ENCODE results near the gene MAP4K3. TPM values are rescaled to one million over a fixed set of nuclear protein-coding genes. Genes with fewer than 3 reads are reported as not detected.

MAP4K3 gene
- total RNA-seq, 2 experiments from 2014 or later = 10.9 to 13.1 TPM

DNA sequence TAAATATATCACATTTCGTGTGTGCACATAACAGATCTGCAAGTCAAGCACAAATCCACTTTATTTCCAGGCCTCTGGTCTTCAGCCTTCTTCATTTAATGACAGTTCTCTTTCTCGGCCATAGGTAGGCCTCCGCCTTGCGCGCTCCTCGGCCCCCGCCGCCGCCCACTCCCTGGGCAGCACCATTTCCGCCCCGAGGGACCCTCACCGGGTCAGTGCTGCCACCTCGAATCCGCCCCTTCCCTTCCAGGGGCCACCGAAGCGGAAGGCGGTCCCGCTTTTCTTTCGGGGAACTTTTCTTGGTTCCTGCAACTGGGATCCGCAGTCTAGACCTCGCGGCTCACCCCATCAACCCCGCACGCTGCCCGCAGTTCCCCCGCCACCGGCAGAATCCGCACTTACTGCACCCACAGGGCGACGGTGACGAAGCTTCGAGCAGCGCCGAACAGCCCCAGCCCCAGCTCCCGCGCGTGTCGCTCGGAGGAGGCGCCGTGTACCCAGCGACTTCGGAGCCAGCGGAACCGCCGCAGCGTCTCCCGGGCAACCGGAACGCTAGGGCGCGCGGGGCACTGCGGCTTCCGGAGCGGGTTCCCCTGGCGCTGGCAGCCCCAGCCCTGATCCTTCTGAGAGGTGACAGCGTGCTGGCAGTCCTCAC lies 193.5 kb downstream of the MAP4K3 start, which contains the start of gene CDKL4:
Gene CDKL4 (minus strand): TSS at position 502 of the 655 bp plus-strand sequence.
- peaks cover 16% of the 10 kb centered on the region for H3K4me1 Mint-ChIP-seq
- DNase-seq = peak; percentile 48
- H3K27ac Mint-ChIP-seq = peak within 1 kb of the TSS; percentile 71
- CTCF ChIA-PET = interaction anchor here (3.3 kb wide), 1 partner anchor 14 kb away, joined by 8 read pairs; no protein-coding TSS in a partner anchor
- peak; percentile 65 for ATAC-seq
- peaks cover 2% of the 10 kb centered on the region for H3K27me3 Mint-ChIP-seq
- H3K9me3 Mint-ChIP-seq (ENCODE audit: low read depth) = peaks cover 2% of the 10 kb centered on the region
- peaks cover 7% of the 10 kb centered on the region for H3K36me3 Mint-ChIP-seq
- peak within 1 kb of the TSS; percentile 76 for H3K4me3 Mint-ChIP-seq

DNA sequence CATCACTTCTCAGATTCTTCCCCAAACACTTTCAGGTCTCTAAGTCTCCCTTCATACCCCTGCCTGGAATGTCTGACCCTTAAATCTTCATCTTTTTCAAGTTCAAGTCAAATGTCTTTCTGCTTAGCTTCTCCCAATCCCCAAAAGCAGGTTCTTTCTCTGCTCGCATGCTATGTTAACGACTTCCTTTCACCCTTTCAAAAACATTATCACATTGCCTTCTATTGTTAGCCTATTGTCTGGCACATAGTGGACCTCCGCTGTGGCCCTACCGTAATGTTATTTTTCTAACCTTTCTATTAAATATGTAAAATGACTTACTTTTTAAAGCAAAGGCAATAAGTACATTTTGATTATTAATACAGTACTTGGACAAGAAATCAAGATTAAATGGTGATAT lies 195.5 kb downstream of the MAP4K3 start:
- H3K4me1 Mint-ChIP-seq = peaks cover 16% of the 10 kb centered on the region
- no peak overlapping the region for H3K4me3 Mint-ChIP-seq
- no peak overlapping the region for H3K27ac Mint-ChIP-seq
- H3K27me3 Mint-ChIP-seq = peaks cover 2% of the 10 kb centered on the region
- ATAC-seq = no peak
- CTCF ChIA-PET = interaction anchor here (0.6 to 3.3 kb wide), 2 partner anchors 12 to 136 kb away, joined by 3 to 8 read pairs; no protein-coding TSS in a partner anchor
- peaks cover 11% of the 10 kb centered on the region for H3K36me3 Mint-ChIP-seq
- no peak for DNase-seq
- peaks cover 5% of the 10 kb centered on the region for H3K9me3 Mint-ChIP-seq (ENCODE audit: low read depth)

GRCh38 chr2:39240758-39241157 lies 196.3 kb downstream of the MAP4K3 start:
- DNase-seq (no peak), ATAC-seq (no peak)
- H3K4me1 Mint-ChIP-seq = peaks cover 15% of the 10 kb centered on the region
- H3K9me3 Mint-ChIP-seq (ENCODE audit: low read depth) = peaks cover 7% of the 10 kb centered on the region
- H3K27ac Mint-ChIP-seq = no peak overlapping the region
- H3K4me3 Mint-ChIP-seq = no peak overlapping the region
- H3K36me3 Mint-ChIP-seq = peaks cover 17% of the 10 kb centered on the region
- H3K27me3 Mint-ChIP-seq = peaks cover 2% of the 10 kb centered on the region
- CTCF ChIA-PET = interaction anchor here (1.1 to 3.3 kb wide), 2 partner anchors 11 to 171 kb away, joined by 3 to 8 read pairs; no protein-coding TSS in a partner anchor

GRCh38 chr2:39234754-39235153 lies 202.3 kb downstream of the MAP4K3 start:
- H3K9me3 Mint-ChIP-seq (ENCODE audit: low read depth) = peaks cover 8% of the 10 kb centered on the region
- CTCF ChIA-PET = interaction anchor here (1.0 to 1.3 kb wide), 4 partner anchors 10 to 287 kb away, joined by 3 to 5 read pairs (median 3); no protein-coding TSS in a partner anchor
- H3K4me3 Mint-ChIP-seq = no peak overlapping the region
- DNase-seq (no peak), ATAC-seq (no peak)
- peaks cover 15% of the 10 kb centered on the region for H3K36me3 Mint-ChIP-seq
- H3K27ac Mint-ChIP-seq = no peak overlapping the region
- peaks cover 2% of the 10 kb centered on the region for H3K4me1 Mint-ChIP-seq
- no peaks in the 10 kb centered on the region for H3K27me3 Mint-ChIP-seq

GRCh38 chr2:39232141-39232540 lies 204.9 kb downstream of the MAP4K3 start:
- no peak for ATAC-seq
- Mint-ChIP-seq H3K9me3 (ENCODE audit: low read depth) (peaks cover 8% of the 10 kb centered on the region), H3K4me3 (no peak overlapping the region), H3K27me3 (no peaks in the 10 kb centered on the region), H3K4me1 (peaks cover 27% of the 10 kb centered on the region), H3K27ac (no peak overlapping the region), H3K36me3 (peaks cover 16% of the 10 kb centered on the region)
- CTCF ChIA-PET = interaction anchor here (0.8 to 6.3 kb wide), 8 partner anchors 13 to 284 kb away, joined by 3 to 129 read pairs (median 4); partner anchors contain the start of gene SOS1
- no peak for DNase-seq

DNA sequence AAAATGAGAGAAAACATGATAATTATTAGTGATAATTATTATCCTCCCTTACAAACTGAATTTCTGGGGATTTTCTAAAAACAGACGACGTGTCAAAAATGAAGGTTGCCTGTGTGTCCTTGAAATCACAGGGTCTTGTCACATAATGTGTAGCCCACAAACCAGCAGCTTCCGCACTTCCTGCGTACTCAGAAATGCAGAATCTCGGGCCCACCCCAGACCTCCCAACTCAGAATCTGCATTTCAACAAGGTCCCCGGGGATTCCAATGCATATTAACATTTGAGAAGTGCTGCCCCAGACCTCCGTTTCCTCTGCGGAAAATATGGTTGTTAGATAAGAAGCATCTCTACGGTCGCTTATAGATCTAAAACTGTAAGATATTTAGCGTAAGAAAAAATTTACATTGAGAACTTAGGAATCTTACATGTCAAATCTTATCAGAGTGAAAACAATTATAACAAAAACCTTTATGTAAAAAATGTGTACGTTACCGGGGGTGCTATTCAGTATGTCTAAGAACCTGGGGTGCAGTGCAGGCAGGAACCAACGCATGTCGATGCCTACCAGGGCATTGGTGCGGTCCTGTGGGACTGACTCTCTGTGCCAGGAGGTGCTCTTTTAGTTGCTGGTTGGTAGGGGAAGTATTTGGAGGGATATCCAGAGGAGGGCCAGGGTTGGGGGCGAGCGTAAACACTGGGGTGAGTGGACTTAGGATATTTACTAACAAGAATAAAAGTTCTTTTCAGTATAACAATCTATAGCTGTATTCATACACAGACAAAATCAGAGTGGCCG lies 208.5 kb downstream of the MAP4K3 start:
- Mint-ChIP-seq H3K27ac (peak overlapping the region; percentile 98), H3K4me1 (peaks cover 52% of the 10 kb centered on the region)

GRCh38 chr2:39227628-39228412 lies 209.3 kb downstream of the MAP4K3 start:
- Mint-ChIP-seq H3K4me1 (peaks cover 54% of the 10 kb centered on the region), H3K27ac (peak overlapping the region; percentile 98), H3K36me3 (peaks cover 11% of the 10 kb centered on the region), H3K4me3 (peak overlapping the region; percentile 74), H3K9me3 (ENCODE audit: low read depth) (no peaks in the 10 kb centered on the region), H3K27me3 (no peaks in the 10 kb centered on the region)
- ATAC-seq = peak; percentile 88
- peak; percentile 90 for DNase-seq
- CTCF ChIA-PET = interaction anchor here (0.5 to 6.3 kb wide), 26 partner anchors 10 to 288 kb away, joined by 3 to 183 read pairs (median 7); partner anchors contain the start of gene SOS1

More for the DNA sequence above, 208.5 kb downstream of the MAP4K3 start:
- ATAC-seq = peak; percentile 64
- peak overlapping the region; percentile 74 for H3K4me3 Mint-ChIP-seq
- H3K36me3 Mint-ChIP-seq = peaks cover 9% of the 10 kb centered on the region
- CTCF ChIA-PET = interaction anchor here (0.5 to 6.3 kb wide), 45 partner anchors 11 to 296 kb away, joined by 3 to 183 read pairs (median 5); partner anchors contain the start of gene SOS1
- H3K27me3 Mint-ChIP-seq = no peaks in the 10 kb centered on the region
- DNase-seq = peak; percentile 77
- no peaks in the 10 kb centered on the region for H3K9me3 Mint-ChIP-seq (ENCODE audit: low read depth)

DNA sequence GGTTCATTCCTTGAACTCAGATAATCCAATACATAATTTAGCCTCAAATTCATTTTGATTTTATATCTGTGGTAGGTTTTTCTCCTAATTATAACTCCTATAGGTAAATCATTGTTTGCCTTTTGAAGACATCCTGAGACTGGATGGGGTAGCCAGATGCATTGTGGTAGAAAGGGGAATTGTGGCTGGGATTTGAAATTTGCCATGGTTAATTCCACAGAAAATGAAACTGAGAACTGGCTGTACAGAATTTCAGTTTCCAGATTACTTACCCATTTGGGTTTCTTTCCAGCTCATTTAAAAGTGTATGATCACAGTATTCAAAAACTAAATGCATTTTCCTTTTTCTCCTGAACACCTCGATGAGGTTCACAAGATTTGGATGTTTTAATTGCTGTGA lies 211.5 kb downstream of the MAP4K3 start:
- no peak for DNase-seq
- peak overlapping the region; percentile 67 for H3K27ac Mint-ChIP-seq
- CTCF ChIA-PET = interaction anchor here (0.9 to 6.3 kb wide), 6 partner anchors 8 to 278 kb away, joined by 3 to 183 read pairs (median 63); partner anchors contain the start of gene SOS1
- H3K27me3 Mint-ChIP-seq = no peaks in the 10 kb centered on the region
- H3K9me3 Mint-ChIP-seq (ENCODE audit: low read depth) = peaks cover 4% of the 10 kb centered on the region
- H3K36me3 Mint-ChIP-seq = peaks cover 26% of the 10 kb centered on the region
- H3K4me3 Mint-ChIP-seq = no peak overlapping the region
- no peak for ATAC-seq
- peaks cover 65% of the 10 kb centered on the region for H3K4me1 Mint-ChIP-seq

GRCh38 chr2:39223909-39224308 lies 213.2 kb downstream of the MAP4K3 start:
- Mint-ChIP-seq H3K9me3 (ENCODE audit: low read depth) (peaks cover 6% of the 10 kb centered on the region), H3K27ac (no peak overlapping the region), H3K36me3 (peaks cover 35% of the 10 kb centered on the region), H3K4me3 (no peak overlapping the region), H3K4me1 (peaks cover 70% of the 10 kb centered on the region), H3K27me3 (no peaks in the 10 kb centered on the region)
- ATAC-seq (no peak), DNase-seq (no peak)
- CTCF ChIA-PET = interaction anchor here (0.9 to 1.4 kb wide), 2 partner anchors 91 to 99 kb away, joined by 3 to 4 read pairs; no protein-coding TSS in a partner anchor

- ATAC-seq = no peak
Measured at GRCh38 chr2:39221459-39221858, 215.6 kb downstream of the MAP4K3 start.

GRCh38 chr2:39220136-39220535 lies 216.9 kb downstream of the MAP4K3 start:
- DNase-seq (no peak), ATAC-seq (no peak)
- Mint-ChIP-seq H3K27me3 (no peaks in the 10 kb centered on the region), H3K27ac (peak overlapping the region; percentile 82), H3K4me1 (peaks cover 71% of the 10 kb centered on the region), H3K36me3 (peaks cover 38% of the 10 kb centered on the region), H3K4me3 (peak overlapping the region; percentile 76), H3K9me3 (ENCODE audit: low read depth) (peaks cover 6% of the 10 kb centered on the region)
- CTCF ChIA-PET = no interaction called here

More at GRCh38 chr2:39221459-39221858, 215.6 kb downstream of the MAP4K3 start:
- no peak for DNase-seq
- Mint-ChIP-seq H3K4me3 (no peak overlapping the region), H3K9me3 (ENCODE audit: low read depth) (peaks cover 6% of the 10 kb centered on the region), H3K27me3 (no peaks in the 10 kb centered on the region), H3K36me3 (peaks cover 36% of the 10 kb centered on the region), H3K4me1 (peaks cover 69% of the 10 kb centered on the region), H3K27ac (peak overlapping the region; percentile 12)
- CTCF ChIA-PET = interaction anchor here (1.4 kb wide), 1 partner anchor 98 kb away, joined by 4 read pairs; no protein-coding TSS in a partner anchor

GRCh38 chr2:39218391-39218790 lies 218.7 kb downstream of the MAP4K3 start:
- CTCF ChIA-PET = interaction anchor here (0.6 to 7.3 kb wide), 6 partner anchors 10 to 271 kb away, joined by 3 to 59 read pairs (median 9); partner anchors contain the start of gene SOS1
- ATAC-seq (peak; percentile 20), DNase-seq (peak; percentile 78)
- H3K4me3 Mint-ChIP-seq = peak overlapping the region; percentile 76
- H3K27ac Mint-ChIP-seq = peak overlapping the region; percentile 97
- H3K27me3 Mint-ChIP-seq = no peaks in the 10 kb centered on the region
- peaks cover 76% of the 10 kb centered on the region for H3K4me1 Mint-ChIP-seq
- H3K9me3 Mint-ChIP-seq (ENCODE audit: low read depth) = peaks cover 6% of the 10 kb centered on the region
- H3K36me3 Mint-ChIP-seq = peaks cover 46% of the 10 kb centered on the region
